Bronchial epithelial cell (primary cell): ENCODE results near the gene MAP3K20. TPM values are rescaled to one million over a fixed set of nuclear protein-coding genes. Genes with fewer than 3 reads are reported as not detected.
A peak's percentile ranks its signal among the peaks of the same experiment; 100 is the strongest.

ENCODE experiments used
- DNase-seq: peaks from one replicate; pipeline ENCODE4 v3.0.0-alpha.2; 2010; ENCODE audit warnings: low read depth
- FAIRE-seq: peaks from 2 replicates; lab custom pipeline; 2011; peaks lifted over from hg19 to GRCh38; lab: Jason Lieb, UNC
- H3K27me3 ChIP-seq: 2 replicates; pipeline ENCODE4 v1.5.1; 2011; ENCODE audit warnings: low read length; ENCODE audit not compliant: control insufficient read depth, insufficient read depth
- H3K36me3 ChIP-seq: 2 replicates; pipeline ENCODE4 v1.5.1; 2011; ENCODE audit warnings: low read length; ENCODE audit not compliant: control insufficient read depth, insufficient read depth
- H3K4me3 ChIP-seq: 2 replicates; pipeline ENCODE4 v1.5.1; 2011; ENCODE audit warnings: mild to moderate bottlenecking, low read depth, low read length, control low read depth
- total RNA-seq: library from RNA; depleted of rRNA; stranded (reverse); fragments of >200 nt; gene quantifications from 2 replicates; pipeline ENCODE4 v1.2.1, GENCODE V29; 2014
- TF ChIP-seq, protein P1 (sequence below): IDR thresholded peaks from 2 replicates; pipeline ENCODE4 v1.5.1; 2011; ENCODE audit warnings: mild to moderate bottlenecking, moderate library complexity, low read length, control low read depth, inconsistent platforms; ENCODE audit not compliant: insufficient read depth, severe bottlenecking

Gene MAP3K20
- total RNA-seq, 1 donor from 2014 or later, result 43.2 TPM

DNA sequence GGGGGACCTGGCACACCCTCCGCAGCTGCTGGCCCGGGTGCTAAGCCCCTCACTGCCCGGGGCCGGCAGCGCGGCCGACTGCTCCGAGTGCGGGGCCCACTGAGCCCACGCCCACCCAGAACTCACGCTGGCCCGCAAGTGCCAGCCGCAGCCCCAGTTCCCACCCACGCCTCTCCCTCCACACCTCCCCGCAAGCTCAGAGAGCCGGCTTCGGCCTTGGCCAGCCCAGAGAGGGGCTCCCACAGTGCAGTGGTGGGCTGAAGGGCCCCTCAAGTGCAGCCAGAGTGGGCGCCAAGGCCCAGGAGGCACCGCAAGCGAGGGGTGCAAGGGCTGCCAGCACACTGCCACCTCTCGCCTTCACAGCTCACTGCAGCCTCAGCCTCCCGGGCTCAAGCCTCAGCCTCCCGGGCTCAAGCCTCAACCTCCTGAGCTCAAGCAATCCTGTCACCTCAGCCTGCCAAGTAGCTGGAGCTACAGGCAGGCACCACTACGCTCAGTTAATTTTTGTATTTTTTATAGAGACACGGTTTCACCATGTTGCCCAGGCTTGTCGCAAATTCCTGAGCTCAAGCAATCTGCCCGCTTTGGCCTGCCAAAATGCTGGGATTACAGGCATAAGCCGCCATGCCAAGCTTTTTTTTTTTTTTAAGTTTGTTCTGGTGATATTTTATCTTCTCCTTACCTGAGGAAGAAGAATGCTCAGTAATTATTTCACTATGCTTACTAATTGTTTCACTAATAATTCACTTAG lies 207.3 kb downstream of the MAP3K20 start:
- Histone ChIP-seq H3K4me3 (no peak overlapping the region), H3K36me3 (no peaks in the 10 kb centered on the region), H3K27me3 (no peaks in the 10 kb centered on the region)
- FAIRE-seq (no peak), DNase-seq (peak; percentile 69)
- TF ChIP-seq, protein P1, sequence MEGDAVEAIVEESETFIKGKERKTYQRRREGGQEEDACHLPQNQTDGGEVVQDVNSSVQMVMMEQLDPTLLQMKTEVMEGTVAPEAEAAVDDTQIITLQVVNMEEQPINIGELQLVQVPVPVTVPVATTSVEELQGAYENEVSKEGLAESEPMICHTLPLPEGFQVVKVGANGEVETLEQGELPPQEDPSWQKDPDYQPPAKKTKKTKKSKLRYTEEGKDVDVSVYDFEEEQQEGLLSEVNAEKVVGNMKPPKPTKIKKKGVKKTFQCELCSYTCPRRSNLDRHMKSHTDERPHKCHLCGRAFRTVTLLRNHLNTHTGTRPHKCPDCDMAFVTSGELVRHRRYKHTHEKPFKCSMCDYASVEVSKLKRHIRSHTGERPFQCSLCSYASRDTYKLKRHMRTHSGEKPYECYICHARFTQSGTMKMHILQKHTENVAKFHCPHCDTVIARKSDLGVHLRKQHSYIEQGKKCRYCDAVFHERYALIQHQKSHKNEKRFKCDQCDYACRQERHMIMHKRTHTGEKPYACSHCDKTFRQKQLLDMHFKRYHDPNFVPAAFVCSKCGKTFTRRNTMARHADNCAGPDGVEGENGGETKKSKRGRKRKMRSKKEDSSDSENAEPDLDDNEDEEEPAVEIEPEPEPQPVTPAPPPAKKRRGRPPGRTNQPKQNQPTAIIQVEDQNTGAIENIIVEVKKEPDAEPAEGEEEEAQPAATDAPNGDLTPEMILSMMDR, result peak; percentile 26

DNA sequence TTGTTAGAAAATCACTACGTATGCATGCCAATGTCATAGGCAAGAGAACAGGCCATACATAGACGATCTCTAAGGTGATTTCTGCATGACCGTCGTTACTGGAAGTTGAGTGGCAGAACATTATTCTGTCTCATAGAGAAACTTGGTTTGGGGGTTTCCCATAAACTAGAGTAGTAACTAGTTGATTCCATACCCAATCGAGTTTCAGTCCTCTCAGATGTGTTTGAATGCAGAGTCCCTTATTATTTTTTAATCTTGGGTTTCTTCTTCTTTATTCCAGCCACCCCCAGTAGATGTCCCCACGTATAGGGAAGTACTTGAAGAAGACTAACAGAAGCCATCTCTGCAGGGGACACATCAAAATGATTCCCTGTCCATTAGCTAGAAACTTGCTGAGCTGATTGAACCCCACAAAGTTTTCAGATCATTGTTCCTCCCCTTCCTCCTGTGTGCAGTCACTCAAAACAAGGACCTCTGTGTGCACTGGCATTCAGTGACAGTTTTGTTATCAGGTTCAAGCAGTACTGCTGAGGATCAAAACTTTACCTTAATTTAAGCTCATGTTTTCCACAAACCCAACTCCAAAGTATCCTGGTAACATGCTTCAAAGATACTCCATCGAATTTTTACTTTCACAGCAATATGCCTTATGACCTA lies 210.6 kb downstream of the MAP3K20 start:
- H3K36me3 ChIP-seq, result no peaks in the 10 kb centered on the region
- H3K27me3 ChIP-seq, result no peaks in the 10 kb centered on the region
- no peak overlapping the region for H3K4me3 ChIP-seq
- no peak for FAIRE-seq
- no peak for DNase-seq
- TF ChIP-seq, protein P1, result no peak

DNA sequence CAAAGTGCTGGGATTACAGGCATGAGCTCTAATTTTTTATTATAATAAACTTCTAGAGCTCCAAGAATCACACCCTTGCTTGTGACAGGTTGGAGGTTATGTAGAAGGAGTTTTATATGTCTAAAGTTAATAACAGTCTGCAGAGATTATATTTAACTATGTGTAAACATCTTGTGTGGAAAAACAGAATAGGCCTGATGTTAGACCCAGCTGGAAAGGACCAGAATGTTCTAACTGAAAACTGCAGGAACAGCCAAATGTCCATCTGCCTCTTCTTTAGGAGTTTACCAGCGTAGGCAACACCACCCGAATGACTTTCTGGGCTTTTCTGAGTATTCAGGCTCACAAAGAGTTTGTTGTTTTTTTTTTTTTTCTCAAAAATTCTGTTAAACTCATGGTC lies 211.9 kb downstream of the MAP3K20 start:
- H3K36me3 ChIP-seq, result no peaks in the 10 kb centered on the region
- H3K4me3 ChIP-seq, result no peak overlapping the region
- FAIRE-seq (no peak), DNase-seq (no peak)
- TF ChIP-seq, protein P1, result no peak
- H3K27me3 ChIP-seq, result no peaks in the 10 kb centered on the region

DNA sequence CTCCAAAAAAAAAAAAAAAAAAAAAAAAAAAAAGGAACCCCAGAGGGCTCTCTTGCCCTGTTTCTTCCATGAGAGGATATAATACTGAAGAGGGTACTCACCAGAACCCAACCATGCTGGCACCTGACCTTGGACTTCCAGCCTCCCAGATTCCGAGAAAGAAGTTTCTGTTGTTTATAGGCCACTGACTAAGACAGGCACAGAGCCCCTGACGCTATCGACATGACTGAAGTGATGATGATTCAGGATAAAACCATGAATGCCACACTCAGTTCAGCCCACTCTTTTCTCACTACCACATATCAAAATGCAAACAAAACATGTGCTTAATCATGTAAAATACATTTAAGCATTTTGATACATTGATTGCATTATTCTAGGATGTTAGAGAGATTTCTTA lies 212.9 kb downstream of the MAP3K20 start:
- DNase-seq (peak; percentile 93), FAIRE-seq (no peak)
- TF ChIP-seq, protein P1, result no peak
- Histone ChIP-seq H3K4me3 (no peak overlapping the region), H3K36me3 (no peaks in the 10 kb centered on the region), H3K27me3 (no peaks in the 10 kb centered on the region)

DNA sequence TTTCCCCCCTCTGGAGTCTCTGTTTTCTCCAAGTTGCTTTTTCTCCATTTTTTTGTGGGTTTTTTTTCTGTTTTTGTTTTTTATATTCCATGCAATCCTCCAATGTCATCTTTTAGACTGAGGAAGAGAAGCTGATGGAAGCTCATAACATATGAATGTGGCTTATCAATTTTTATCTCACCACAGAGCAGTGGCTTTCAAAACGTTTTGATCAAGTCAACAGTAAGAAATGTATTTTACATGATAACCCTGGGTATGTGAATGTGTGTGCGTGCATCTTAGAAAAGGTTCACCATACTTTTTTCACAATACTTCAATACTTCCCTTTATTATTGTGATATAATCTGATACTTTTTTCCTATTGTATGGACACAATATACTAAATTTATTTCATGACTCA lies 214.4 kb downstream of the MAP3K20 start:
- DNase-seq (no peak), FAIRE-seq (no peak)
- Histone ChIP-seq H3K36me3 (no peaks in the 10 kb centered on the region), H3K27me3 (no peaks in the 10 kb centered on the region), H3K4me3 (no peak overlapping the region)
- TF ChIP-seq, protein P1, result no peak
